AG04450 (cell line): ENCODE results near the gene SH3PXD2A. TPM values are rescaled to one million over a fixed set of nuclear protein-coding genes. Genes with fewer than 3 reads are reported as not detected.

Experiments used
- CTCF ChIA-PET: fragments of 300-600, 350-600 bp; formaldehyde crosslinking; extraction: SDS; loops from one replicate; lab custom pipeline; 2022; ENCODE audit warnings: antibody characterized with exemption, inconsistent platforms; lab: Charles Lee
- POLR2A ChIA-PET: fragments of 350-600 bp; formaldehyde crosslinking; extraction: SDS; loops from one replicate; lab custom pipeline; 2021; ENCODE audit warnings: antibody characterized with exemption, inconsistent platforms; lab: Yijun Ruan, JAX
- DNase-seq: peaks from one replicate; pipeline ENCODE4 v3.0.0-alpha.2; 2011; ENCODE audit warnings: low read depth, low spot score
- H3K27ac ChIP-seq: one replicate; pipeline ENCODE4 v1.5.1; 2012; ENCODE audit warnings: low read depth, low read length, control low read depth
- H3K27me3 ChIP-seq: one replicate; pipeline ENCODE4 v1.6.0; 2012; ENCODE audit warnings: low read length; ENCODE audit not compliant: control insufficient read depth, insufficient read depth
- H3K4me3 ChIP-seq: 2 replicates; pipeline ENCODE4 v1.5.1; 2011; ENCODE audit warnings: mild to moderate bottlenecking, low read depth, low read length, control low read depth
- H3K9me3 ChIP-seq: 2 replicates; pipeline ENCODE4 v1.5.1; 2012; ENCODE audit warnings: low read length; ENCODE audit not compliant: control insufficient read depth, insufficient read depth
- CTCF ChIP-seq: IDR thresholded peaks from 2 replicates; pipeline ENCODE4 v1.5.1; 2011; ENCODE audit warnings: low read depth, low read length, control low read depth, inconsistent platforms
- polyA plus RNA-seq: library from polyadenylated mRNA; depleted of rRNA; stranded (reverse); fragments of >200 nt; gene quantifications from 2 replicates; pipeline ENCODE4 v1.2.3, GENCODE V29; 2011

The SH3PXD2A gene
- polyA plus RNA-seq, 1 experiment, result 22.9 TPM

- Histone ChIP-seq H3K9me3 (no peaks in the 10 kb centered on the region; the same call in 1 of the 2 replicates), H3K27me3 (peaks cover 57% of the 10 kb centered on the region), H3K27ac (no peak overlapping the region), H3K4me3 (no peak overlapping the region)
- ChIA-PET POLR2A (no interaction called here), CTCF (interaction anchor here (0.7 to 2.4 kb wide), 3 partner anchors 11 to 12 kb away, joined by 3 to 9 read pairs (median 3); no protein-coding TSS in a partner anchor)
- no peak for TF ChIP-seq CTCF
- DNase-seq, result no peak
Measured at GRCh38 chr10:103552856-103553742, 302.3 kb downstream of the SH3PXD2A start.

- ChIA-PET CTCF (interaction anchor here (2.4 kb wide), 1 partner anchor 9 kb away, joined by 9 read pairs; no protein-coding TSS in a partner anchor), POLR2A (interaction anchor here (0.7 kb wide), 1 partner anchor 14 kb away, joined by 7 read pairs; no protein-coding TSS in a partner anchor)
- peaks cover 53% of the 10 kb centered on the region for H3K27me3 ChIP-seq
- H3K4me3 ChIP-seq, result no peak overlapping the region
- DNase-seq, result no peak
- no peak overlapping the region for H3K27ac ChIP-seq
- TF ChIP-seq CTCF, result no peak
- no peaks in the 10 kb centered on the region for H3K9me3 ChIP-seq
Measured at GRCh38 chr10:103551619-103552602, 303.5 kb downstream of the SH3PXD2A start.

GRCh38 chr10:103550229-103550628 lies 305.1 kb downstream of the SH3PXD2A start:
- Histone ChIP-seq H3K4me3 (no peak overlapping the region), H3K27me3 (peaks cover 58% of the 10 kb centered on the region), H3K9me3 (no peaks in the 10 kb centered on the region), H3K27ac (no peak overlapping the region)
- POLR2A ChIA-PET, result no interaction called here
- CTCF ChIA-PET, result no interaction called here
- TF ChIP-seq CTCF, result no peak
- no peak for DNase-seq

GRCh38 chr10:103549349-103549685 lies 306.1 kb downstream of the SH3PXD2A start:
- no peak for TF ChIP-seq CTCF
- Histone ChIP-seq H3K27ac (no peak overlapping the region), H3K9me3 (no peaks in the 10 kb centered on the region), H3K4me3 (no peak overlapping the region), H3K27me3 (peaks cover 67% of the 10 kb centered on the region)
- no peak for DNase-seq
- CTCF ChIA-PET, result no interaction called here
- POLR2A ChIA-PET, result interaction anchor here (0.5 kb wide), 1 partner anchor 757 kb away, joined by 3 read pairs; no protein-coding TSS in a partner anchor
